WERI-Rb-1 (cell line): ENCODE measurements around the gene SH3PXD2A.

ENCODE experiments used
- DNase-seq: peaks from one replicate; pipeline ENCODE4 v3.0.0-alpha.2; 2020
- H3K27ac ChIP-seq: fragments of 250-450 bp; sonication (Bioruptor Pico); 2 replicates; pipeline ENCODE4 v1.5.1; 2020; ENCODE audit warnings: mild to moderate bottlenecking, moderate library complexity
- H3K27me3 ChIP-seq: fragments of 250-450 bp; sonication (Bioruptor Pico); 2 replicates; pipeline ENCODE4 v1.5.1; 2021; ENCODE audit warnings: mild to moderate bottlenecking, low read depth, moderate library complexity; ENCODE audit not compliant: insufficient read depth, severe bottlenecking
- H3K36me3 ChIP-seq: fragments of 250-450 bp; sonication (Bioruptor Pico); 2 replicates; pipeline ENCODE4 v1.5.1; 2020; ENCODE audit warnings: mild to moderate bottlenecking, moderate library complexity
- H3K4me3 ChIP-seq: 2 replicates; pipeline ENCODE4 v1.5.1; 2011; ENCODE audit warnings: low read depth, mild to moderate bottlenecking, control low read depth, low read length
- H3K9me3 ChIP-seq: fragments of 250-450 bp; sonication (Bioruptor Pico); 2 replicates; pipeline ENCODE4 v1.5.1; 2021; ENCODE audit warnings: mild to moderate bottlenecking, moderate library complexity; ENCODE audit not compliant: severe bottlenecking
- TF ChIP-seq, protein P1 (sequence below): IDR thresholded peaks from 2 replicates; pipeline ENCODE4 v1.5.1; 2011; ENCODE audit warnings: low read depth, mild to moderate bottlenecking, control low read depth, inconsistent platforms, low read length

SH3PXD2A gene

GRCh38 chr10:103600325-103600724, 255.1 kb downstream of the SH3PXD2A start:
- no peaks in the 10 kb centered on the region for H3K27me3 ChIP-seq
- TF ChIP-seq, protein P1, sequence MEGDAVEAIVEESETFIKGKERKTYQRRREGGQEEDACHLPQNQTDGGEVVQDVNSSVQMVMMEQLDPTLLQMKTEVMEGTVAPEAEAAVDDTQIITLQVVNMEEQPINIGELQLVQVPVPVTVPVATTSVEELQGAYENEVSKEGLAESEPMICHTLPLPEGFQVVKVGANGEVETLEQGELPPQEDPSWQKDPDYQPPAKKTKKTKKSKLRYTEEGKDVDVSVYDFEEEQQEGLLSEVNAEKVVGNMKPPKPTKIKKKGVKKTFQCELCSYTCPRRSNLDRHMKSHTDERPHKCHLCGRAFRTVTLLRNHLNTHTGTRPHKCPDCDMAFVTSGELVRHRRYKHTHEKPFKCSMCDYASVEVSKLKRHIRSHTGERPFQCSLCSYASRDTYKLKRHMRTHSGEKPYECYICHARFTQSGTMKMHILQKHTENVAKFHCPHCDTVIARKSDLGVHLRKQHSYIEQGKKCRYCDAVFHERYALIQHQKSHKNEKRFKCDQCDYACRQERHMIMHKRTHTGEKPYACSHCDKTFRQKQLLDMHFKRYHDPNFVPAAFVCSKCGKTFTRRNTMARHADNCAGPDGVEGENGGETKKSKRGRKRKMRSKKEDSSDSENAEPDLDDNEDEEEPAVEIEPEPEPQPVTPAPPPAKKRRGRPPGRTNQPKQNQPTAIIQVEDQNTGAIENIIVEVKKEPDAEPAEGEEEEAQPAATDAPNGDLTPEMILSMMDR = no peak
- H3K4me3 ChIP-seq = no peak overlapping the region
- no peaks in the 10 kb centered on the region for H3K9me3 ChIP-seq
- no peaks in the 10 kb centered on the region for H3K36me3 ChIP-seq
- H3K27ac ChIP-seq = no peak overlapping the region
- no peak for DNase-seq

GRCh38 chr10:103599907-103600306, 255.5 kb downstream of the SH3PXD2A start:
- no peak for DNase-seq
- no peak overlapping the region for H3K4me3 ChIP-seq
- H3K9me3 ChIP-seq = no peaks in the 10 kb centered on the region
- TF ChIP-seq, protein P1 = no peak
- no peaks in the 10 kb centered on the region for H3K36me3 ChIP-seq
- H3K27ac ChIP-seq = no peak overlapping the region
- no peaks in the 10 kb centered on the region for H3K27me3 ChIP-seq

- H3K4me3 ChIP-seq = no peak overlapping the region
- TF ChIP-seq, protein P1 = no peak
- DNase-seq = no peak
- no peak overlapping the region for H3K27ac ChIP-seq
- H3K9me3 ChIP-seq = no peaks in the 10 kb centered on the region
- no peaks in the 10 kb centered on the region for H3K27me3 ChIP-seq
- H3K36me3 ChIP-seq = no peaks in the 10 kb centered on the region; the same call in 1 of the 2 replicates
These were observed 256.2 kb downstream of the SH3PXD2A start for GRCh38 chr10:103599211-103599610.

GRCh38 chr10:103598654-103599115, 256.7 kb downstream of the SH3PXD2A start:
- Histone ChIP-seq H3K36me3 (no peaks in the 10 kb centered on the region; the same call in 1 of the 2 replicates), H3K27me3 (no peaks in the 10 kb centered on the region), H3K9me3 (no peaks in the 10 kb centered on the region), H3K4me3 (no peak overlapping the region), H3K27ac (no peak overlapping the region)
- TF ChIP-seq, protein P1 = peak; percentile 86
- DNase-seq = peak; percentile 74

GRCh38 chr10:103597003-103597402, 258.4 kb downstream of the SH3PXD2A start:
- no peak for DNase-seq
- no peak overlapping the region for H3K27ac ChIP-seq
- H3K4me3 ChIP-seq = no peak overlapping the region
- TF ChIP-seq, protein P1 = no peak
- no peaks in the 10 kb centered on the region for H3K9me3 ChIP-seq
- no peaks in the 10 kb centered on the region for H3K27me3 ChIP-seq
- no peaks in the 10 kb centered on the region; the same call in 1 of the 2 replicates for H3K36me3 ChIP-seq
